ENCODE results near the gene OGFR. TPM values are rescaled to one million over a fixed set of nuclear protein-coding genes. Genes with fewer than 3 reads are reported as not detected.

The OGFR gene
- total RNA-seq, 1 experiment from 2014 or later = 73.6 TPM

- DNase-seq (ENCODE audit: low read depth, low spot score) (no peak), ATAC-seq (no peak)
- no peaks in the 10 kb centered on the region for H3K9me3 ChIP-seq (ENCODE audit: control insufficient read depth in 1 of 2, insufficient read depth in 1 of 2, low read depth in 1 of 2, low read length in 2 of 2)
- H3K79me2 ChIP-seq (ENCODE audit: insufficient read depth, low read length) = no peaks in the 10 kb centered on the region
- H3K27me3 ChIP-seq (ENCODE audit: insufficient read depth, low read length) = no peaks in the 10 kb centered on the region
- H3K9ac ChIP-seq (ENCODE audit: low read length) = no peak overlapping the region
- no peak for TF ChIP-seq MAX (IDR thresholded peaks at IDR 0.05)
- ChIA-PET CTCF (no interaction called here), RAD21 (ENCODE audit: low non-redundant PET in 1 of 2, low total read pairs in 2 of 2, uncharacterized antibody in 2 of 2, unreplicated experiment in 2 of 2) (no interaction called here), POLR2A (no interaction called here)
- no peak overlapping the region for H3K4me2 ChIP-seq (ENCODE audit: low read length)
- BruUV-seq (replicated peaks) = no TSS peak
- H3K27ac ChIP-seq (ENCODE audit: low read depth, low read length) = no peak overlapping the region
- no peaks in the 10 kb centered on the region for H3K9me2 ChIP-seq (ENCODE audit: insufficient read depth)
- intact Hi-C loops (cut with micrococcal nuclease) = no loop called here
- H2AFZ ChIP-seq (ENCODE audit: low read depth, low read length, poor library complexity, severe bottlenecking) = no peak overlapping the region
- H3K4me1 ChIP-seq (ENCODE audit: control insufficient read depth in 1 of 2, insufficient read depth in 2 of 2, low read length in 2 of 2) = no peaks in the 10 kb centered on the region
- no peaks in the 10 kb centered on the region for H4K20me1 ChIP-seq (ENCODE audit: insufficient read depth)
- H3K4me3 ChIP-seq (replicated peaks in 1 of 2; ENCODE audit: low read depth in 1 of 2, low read length in 2 of 2) = no peak overlapping the region
- no peaks in the 10 kb centered on the region; a peak in 1 of 4 replicates for H3K36me3 ChIP-seq (ENCODE audit: control insufficient read depth in 1 of 2, insufficient read depth in 2 of 2, low read length in 2 of 2)
Observed at GRCh38 chr20:62839816-62840215, 35.2 kb downstream of the OGFR start.

GRCh38 chr20:62840244-62841197 is 35.9 kb downstream of the OGFR start:
- H3K9me3 ChIP-seq (ENCODE audit: control insufficient read depth in 1 of 2, insufficient read depth in 1 of 2, low read depth in 1 of 2, low read length in 2 of 2) = no peaks in the 10 kb centered on the region
- ChIA-PET CTCF (no interaction called here), RAD21 (ENCODE audit: low non-redundant PET in 1 of 2, low total read pairs in 2 of 2, uncharacterized antibody in 2 of 2, unreplicated experiment in 2 of 2) (no interaction called here), POLR2A (no interaction called here)
- no peaks in the 10 kb centered on the region for H3K9me2 ChIP-seq (ENCODE audit: insufficient read depth)
- no peak overlapping the region for H2AFZ ChIP-seq (ENCODE audit: low read depth, low read length, poor library complexity, severe bottlenecking)
- H3K27me3 ChIP-seq (ENCODE audit: insufficient read depth, low read length) = no peaks in the 10 kb centered on the region
- no peak overlapping the region for H3K9ac ChIP-seq (ENCODE audit: low read length)
- no peak overlapping the region for H3K4me3 ChIP-seq (replicated peaks in 1 of 2; ENCODE audit: low read depth in 1 of 2, low read length in 2 of 2)
- H3K27ac ChIP-seq (ENCODE audit: low read depth, low read length) = no peak overlapping the region
- H3K36me3 ChIP-seq (ENCODE audit: control insufficient read depth in 1 of 2, insufficient read depth in 2 of 2, low read length in 2 of 2) = peaks cover under 1 to 3% of the 10 kb centered on the region in 2 experiments; a peak in 2 of 4 replicates
- ATAC-seq = no peak
- H3K4me1 ChIP-seq (ENCODE audit: control insufficient read depth in 1 of 2, insufficient read depth in 2 of 2, low read length in 2 of 2) = no peaks in the 10 kb centered on the region
- no peaks in the 10 kb centered on the region for H4K20me1 ChIP-seq (ENCODE audit: insufficient read depth)
- intact Hi-C loops (cut with micrococcal nuclease) = no loop called here
- H3K4me2 ChIP-seq (ENCODE audit: low read length) = no peak overlapping the region
- H3K79me2 ChIP-seq (ENCODE audit: insufficient read depth, low read length) = no peaks in the 10 kb centered on the region
- BruUV-seq (replicated peaks) = no TSS peak
- DNase-seq (ENCODE audit: low read depth, low spot score) = no peak
- TF ChIP-seq REST (IDR thresholded peaks at IDR 0.05; ENCODE audit: low read depth) (no peak), RAD21 (IDR thresholded peaks at IDR 0.05; ENCODE audit: low read depth) (no peak), CEBPB (IDR thresholded peaks at IDR 0.05; ENCODE audit: low read depth) (no peak), CTCF (IDR thresholded peaks at IDR 0.05 in 2 of 3, conservative IDR thresholded peaks at IDR 0.05 in 1 of 3; ENCODE audit: borderline replicate concordance in 1 of 3, insufficient read depth in 1 of 3, low read depth in 2 of 3, low read length in 2 of 3) (no peak), POLR2A (IDR thresholded peaks at IDR 0.05; ENCODE audit: borderline replicate concordance, extremely low read depth, insufficient read depth, insufficient read length) (no peak), SIN3A (IDR thresholded peaks at IDR 0.05; ENCODE audit: low read depth) (no peak), ZFX (IDR thresholded peaks at IDR 0.05) (no peak), CBX3 (IDR thresholded peaks at IDR 0.05; ENCODE audit: low read depth) (no peak), ZBTB33 (IDR thresholded peaks at IDR 0.05; ENCODE audit: extremely low read depth, insufficient replicate concordance, low read length) (no peak), POLR2AphosphoS5 (IDR thresholded peaks at IDR 0.05; ENCODE audit: low read depth, low read length) (no peak)

Data from HCT116 (cell line).